SKM-1 (cell line): ENCODE measurements around the gene RNF187.

Source experiments
- DNase-seq: peaks from one replicate; lab custom pipeline; 2025; ENCODE audit not compliant: unreplicated experiment; lab: John Stamatoyannopoulos, UW

RNF187 gene

DNA sequence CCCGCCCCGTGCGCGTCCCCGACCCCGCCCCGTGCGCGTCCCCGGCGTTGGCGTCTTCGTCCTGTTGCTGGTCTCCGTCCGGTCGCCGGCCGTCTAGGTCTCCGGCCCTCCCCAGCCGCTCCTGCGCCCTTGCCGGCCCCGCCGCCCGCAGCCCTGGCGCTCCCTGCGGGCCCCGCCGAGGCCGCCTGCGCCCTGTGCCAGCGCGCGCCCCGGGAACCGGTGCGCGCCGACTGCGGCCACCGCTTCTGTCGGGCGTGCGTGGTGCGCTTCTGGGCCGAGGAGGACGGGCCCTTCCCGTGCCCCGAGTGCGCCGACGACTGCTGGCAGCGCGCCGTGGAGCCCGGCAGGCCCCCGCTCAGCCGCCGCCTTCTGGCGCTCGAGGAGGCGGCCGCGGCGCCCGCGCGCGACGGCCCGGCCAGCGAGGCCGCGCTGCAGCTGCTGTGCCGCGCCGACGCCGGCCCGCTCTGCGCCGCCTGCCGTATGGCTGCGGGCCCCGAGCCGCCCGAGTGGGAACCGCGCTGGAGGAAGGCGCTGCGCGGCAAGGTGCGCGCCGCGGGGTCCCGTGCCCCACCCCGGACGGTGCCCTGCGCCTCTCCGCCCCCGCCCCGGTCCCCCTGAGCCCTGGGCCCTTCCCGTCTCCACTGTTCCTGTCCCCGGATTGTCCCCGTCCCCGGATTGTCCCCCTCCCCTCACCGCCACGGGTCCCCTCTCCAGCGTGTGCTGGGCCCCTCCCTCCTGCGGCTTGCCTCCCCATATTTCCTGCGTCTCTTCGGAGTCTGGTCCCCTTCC lies at the start of gene RNF187:
TSS of gene RNF187 (plus strand) at position 47 of the 789 bp plus-strand sequence.
- no peak for DNase-seq

DNA sequence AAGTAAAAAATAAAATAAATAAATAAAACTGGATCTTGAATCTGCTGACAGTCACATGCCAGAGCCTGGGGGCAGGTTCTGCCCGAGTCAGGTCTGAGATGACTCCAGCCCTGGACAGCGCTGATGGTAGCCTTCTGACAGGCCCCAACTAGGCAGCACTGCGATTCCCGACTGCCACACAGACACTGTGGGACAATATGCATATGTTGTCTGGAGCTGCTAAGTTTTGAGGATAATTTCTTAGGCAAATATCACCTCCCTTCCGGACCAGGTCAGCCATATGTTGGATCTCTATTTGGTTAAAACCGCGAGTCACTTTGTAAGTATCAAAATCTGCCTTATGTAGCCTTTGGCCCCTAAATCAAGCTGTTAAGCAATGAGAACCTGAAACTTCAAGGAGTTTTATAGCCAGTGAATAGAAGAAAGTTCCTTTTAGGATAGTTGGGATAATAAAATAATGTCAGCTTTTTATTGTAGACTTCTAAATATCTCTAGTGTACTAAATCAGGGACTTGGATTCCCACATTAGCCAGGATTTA lies 49.7 kb upstream of the RNF187 start:
- DNase-seq = no peak

DNA sequence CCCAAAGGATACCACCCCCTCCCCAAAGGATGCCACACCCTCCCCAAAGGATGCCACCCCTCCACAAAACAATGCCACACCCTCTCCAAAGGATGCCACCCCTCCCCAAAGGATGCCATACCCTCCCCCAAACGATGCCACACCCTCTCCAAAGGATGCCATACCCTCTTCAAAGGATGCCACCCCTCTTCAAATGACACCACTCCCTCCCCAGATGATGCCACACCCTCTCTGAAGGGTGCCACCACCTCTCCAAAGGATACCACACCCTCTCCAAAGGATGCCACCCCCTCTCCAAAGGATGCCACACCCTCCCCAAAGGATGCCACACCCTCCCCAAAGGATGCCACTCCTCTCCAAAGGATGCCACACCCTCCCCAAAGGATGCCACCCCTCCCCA lies 48.9 kb upstream of the RNF187 start:
- DNase-seq = no peak

DNA sequence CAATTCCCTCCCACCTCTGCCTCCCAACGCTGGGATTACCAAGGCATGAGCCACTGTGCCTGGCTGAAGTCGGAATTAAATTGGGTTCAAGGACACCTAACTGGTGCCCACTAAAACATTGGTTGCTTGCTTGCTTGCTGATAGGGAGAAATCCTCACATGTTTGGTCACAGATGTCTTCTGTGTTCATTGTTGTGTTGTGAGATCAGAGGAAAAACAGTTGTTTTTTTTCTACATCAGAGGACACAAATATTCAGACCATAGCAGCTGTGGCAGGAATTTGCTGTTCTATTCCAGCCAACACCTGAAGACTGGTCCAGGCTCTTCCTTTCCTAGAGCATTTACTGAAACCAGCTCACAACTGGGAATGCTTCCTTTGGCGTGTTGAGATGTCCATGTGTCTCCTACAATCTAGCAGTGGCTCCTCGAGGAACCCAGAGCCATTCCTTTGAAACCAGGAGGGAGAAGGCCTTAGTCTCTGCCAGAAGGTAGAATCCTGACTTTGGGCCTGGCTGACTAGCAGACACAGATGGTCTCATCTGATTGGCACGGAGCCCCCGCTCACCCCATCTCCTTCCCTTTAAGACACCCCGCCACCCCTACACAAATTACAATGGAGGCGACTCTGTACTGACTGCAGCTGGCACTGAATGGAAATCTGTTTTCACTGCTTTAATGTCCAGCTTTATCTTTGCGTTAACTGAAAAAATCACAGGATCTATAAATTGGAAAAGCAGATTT lies 46.3 kb upstream of the RNF187 start:
- DNase-seq = no peak

DNA sequence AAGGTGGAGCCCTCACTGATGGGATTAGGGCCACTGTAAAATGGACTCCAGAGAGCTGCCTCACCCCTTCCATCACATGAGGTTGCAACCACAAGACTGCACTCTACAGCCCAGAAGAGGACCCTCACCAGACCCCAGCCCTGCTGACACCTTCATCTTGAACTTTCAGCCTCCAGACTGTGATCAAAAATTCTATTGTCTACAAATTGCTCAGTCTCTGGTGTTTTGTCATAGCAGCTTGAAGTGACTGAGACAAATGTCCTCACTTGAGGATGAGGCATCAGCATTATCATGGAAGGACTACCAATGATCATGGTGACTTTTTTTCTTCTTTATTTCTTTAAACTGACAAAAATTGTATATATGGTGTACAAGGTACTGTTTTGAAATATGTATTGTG lies 43.8 kb upstream of the RNF187 start:
- no peak for DNase-seq

DNA sequence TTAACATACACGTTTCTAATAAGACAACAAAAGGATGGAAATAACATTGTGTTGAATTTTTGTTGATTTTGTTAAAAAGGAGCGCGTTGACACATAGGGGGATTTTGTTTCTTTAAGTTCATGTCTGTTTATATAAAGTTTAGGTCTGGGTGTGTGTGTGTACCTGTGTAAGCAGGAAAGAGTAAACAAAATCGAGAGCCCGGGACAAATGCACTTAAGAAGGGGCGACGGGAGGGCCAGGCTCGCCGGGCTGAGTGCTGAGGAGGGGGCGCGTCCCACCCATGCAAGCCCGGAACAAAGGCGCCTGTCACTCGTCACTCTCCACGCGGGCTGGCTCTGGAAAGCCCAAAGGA lies 41.7 kb upstream of the RNF187 start:
- DNase-seq = no peak

DNA sequence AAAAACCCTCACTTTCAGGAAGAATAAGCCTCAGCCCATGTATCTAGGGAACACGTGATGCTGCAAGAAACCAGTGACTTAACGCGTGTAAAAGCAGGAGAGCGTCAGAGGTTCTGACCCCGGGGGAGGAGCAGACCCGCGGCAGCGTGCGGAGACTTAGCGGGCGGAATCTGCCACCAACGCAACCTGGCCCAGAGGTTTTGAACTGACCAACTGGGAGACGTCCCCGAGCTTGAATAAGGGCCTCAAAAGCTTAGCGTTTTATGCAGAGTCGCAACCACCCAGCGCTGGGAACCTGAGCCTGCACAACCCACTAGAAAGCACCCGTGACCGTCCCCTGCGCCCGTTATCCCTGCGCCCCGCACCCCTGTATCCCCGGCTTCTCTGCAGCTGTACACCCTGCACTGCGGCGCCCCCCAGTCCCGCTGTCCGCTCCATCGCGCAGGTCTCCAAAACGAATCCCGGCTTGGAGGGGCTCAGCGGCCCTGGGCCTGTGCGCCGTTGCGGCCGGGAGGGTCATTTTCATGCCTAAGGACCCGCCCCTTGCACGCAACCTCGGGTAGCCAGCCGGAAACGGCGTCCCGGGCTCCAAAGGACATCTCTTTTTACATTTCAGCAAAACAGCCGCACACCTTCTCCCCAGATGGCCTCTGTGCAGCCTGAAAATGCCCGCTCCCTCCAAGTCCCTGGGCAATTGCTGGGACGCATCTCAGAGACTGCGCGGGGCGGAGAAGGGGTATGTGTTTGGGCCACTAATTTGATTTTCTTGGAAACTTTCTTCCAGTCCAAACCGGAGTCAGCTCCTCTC lies 41.1 kb upstream of the RNF187 start:
- no peak for DNase-seq

DNA sequence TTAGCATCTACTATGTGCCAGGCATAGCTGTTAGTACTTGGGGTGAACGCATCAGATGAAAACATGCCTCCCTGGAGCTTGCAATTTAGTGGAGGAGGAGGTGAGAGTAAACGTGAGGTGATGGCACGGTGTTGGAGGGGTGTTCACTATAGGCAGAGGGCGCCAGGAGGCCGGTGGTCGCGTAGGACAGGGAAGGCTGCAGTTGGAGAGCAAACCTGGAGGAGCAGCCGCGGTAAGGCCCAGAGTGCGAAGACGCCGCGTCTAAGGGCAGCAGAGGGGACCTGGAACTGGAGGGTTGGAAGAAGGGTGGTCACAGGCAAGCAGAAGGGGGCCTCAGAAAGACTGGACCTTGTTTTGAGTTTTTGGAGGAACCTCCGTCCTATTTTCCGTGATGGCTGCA lies 40.3 kb upstream of the RNF187 start:
- no peak for DNase-seq

DNA sequence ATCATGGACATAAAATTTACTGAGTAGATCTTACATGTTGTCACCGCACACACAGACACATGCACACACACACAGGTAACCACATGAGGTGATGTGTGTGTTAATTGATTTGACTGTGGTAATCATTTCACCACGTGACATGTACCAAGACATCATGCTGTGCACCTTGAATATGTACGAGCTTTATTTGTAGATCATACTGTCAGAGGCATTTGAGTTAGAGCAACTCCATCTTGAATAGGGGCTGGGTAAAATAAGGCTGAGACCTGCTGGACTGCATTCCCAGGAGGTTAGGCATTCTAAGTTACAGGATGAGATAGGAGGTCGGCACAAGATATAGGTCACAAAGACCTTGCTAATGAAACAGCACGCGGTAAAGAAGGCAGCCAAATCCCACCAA lies 38.8 kb upstream of the RNF187 start:
- no peak for DNase-seq

DNA sequence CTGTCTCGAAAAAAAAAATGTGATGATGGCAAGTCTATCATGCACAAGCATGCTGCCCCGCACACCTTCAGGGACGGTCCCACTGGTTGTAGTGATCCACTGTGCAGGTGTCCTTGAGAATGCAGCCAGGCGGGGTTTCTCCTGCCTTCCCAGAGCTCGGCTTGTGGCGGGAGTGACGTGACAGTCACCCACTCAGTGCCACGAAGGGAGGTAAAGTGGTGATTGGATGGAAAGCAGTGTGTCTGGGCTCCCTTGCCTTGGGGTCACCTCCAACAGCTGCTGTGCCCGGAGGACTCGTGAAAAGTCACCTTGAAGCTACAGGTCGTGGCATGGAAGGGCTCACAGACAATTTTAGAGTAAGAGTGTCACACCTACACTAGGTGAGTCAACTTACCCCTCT lies 37.0 kb upstream of the RNF187 start:
- DNase-seq = no peak

DNA sequence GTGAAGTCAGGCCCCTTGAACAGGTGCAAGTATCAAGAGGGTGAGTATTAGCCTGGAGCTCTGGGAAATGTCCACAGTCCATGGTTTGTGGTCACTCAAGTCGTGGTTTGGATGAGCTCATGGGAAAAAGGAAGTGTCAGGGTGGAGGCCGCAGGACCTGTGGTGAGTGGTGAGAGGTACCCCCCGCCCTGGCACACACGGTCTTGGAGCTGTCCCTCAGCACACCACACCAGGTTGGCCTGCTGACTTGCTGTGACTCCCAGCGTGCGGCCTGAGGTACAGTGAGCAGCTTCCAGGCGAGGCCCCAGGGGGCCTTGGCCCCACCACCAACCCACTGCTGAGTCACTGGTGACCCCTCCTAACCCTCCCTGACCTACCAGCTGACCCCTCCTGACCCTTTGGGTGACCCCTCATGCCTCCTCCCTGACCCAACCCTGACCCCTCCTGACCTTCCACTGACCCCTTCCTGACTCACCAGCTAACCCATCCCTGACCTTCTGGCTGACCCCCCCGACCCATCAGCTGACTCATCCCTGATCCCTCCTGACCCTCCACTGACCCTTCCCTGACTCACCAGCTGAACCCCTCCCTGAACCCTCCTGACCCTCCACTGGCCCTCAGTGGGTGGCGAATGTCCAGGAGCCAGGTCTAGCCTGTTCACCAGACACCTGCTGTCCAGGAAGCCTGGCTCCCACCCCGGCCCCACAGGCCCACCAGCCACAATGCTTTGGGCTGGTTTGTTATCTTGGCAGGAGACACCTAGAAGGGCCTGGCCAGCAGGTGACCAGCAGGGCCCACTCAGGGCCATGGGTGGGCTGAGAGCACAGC lies 34.8 kb upstream of the RNF187 start:
- peak; percentile 41 for DNase-seq

DNA sequence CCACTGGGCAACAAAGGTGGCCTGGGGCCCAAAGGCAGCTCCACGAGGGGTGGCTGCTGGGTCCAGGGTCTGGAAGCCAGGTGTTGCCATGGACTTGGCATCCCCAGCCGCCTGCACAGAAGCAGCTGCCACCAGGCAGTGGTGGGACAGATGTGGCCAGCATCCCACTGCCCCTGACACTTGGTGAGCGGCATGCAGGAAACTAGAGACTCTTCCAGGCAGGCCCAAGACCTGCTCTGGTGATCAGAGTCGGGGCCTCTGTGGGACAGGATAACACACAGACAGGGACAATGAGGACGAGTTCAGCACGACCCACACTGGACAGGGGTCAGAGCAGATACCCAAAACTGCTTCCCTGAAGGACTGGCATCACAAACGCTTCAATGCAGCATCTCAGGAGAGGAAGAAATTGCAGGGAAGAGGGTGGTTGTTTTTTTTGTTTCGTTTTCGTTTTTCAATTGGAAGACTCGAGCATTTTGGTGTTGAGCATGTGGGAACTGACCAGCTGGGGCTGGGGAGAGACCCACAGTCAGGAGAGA lies 34.1 kb upstream of the RNF187 start:
- DNase-seq = no peak

DNA sequence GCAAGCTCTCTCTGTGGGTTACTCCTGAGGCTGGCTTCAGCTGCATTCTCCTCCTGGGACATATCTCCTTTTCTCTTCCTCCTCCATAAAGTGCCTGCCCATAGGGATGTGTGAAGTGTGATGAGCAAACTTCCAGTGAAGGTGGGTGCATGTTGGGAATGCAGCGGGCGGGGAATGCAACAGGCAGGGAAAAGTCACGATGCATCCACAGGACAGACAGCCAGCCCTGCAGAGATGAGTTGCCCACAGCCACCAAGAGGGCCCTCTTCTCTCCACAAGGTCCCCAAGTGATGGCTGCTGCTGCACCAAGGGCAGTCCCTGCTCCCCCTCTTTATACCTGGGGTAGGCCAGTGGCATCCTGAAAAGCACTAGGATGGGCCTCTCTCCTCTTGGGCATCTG lies 33.6 kb upstream of the RNF187 start:
- DNase-seq = no peak

DNA sequence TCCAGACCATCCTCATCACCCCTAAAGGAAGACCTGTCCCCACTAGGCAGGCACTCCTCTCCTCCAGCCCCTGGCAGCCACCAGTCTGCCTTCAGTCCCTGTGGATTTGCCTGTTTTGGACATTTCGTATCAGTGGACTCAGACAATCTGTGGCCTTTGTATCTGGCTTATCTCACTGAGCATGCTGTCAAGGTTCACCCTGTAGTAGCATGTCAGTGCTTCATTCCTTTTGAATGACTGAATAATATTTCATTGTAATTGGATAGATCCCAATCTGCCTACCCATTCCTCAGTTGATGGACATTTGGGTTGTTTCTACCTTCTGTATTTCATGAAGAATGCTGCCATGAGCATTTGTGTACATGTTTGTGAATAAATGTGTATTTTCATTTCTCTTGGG lies 32.9 kb upstream of the RNF187 start:
- DNase-seq = no peak

DNA sequence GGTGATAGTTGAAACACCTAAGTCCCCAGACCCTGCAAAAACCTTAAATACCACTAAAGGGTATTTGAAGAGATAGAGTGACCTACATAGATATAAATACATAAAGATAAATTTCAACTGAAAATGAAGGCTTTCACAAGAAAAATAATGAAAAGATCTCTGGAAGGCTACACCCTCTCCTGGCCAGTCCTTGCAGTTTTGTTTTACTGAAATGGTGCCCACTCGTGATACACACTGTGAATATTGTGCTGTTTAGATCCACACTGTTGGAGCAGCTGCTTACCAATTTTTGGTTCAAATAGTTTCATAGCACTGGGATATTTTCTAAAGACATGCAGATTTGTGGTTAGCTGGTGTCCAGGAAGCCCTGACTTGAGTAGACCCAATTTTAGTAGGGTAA lies 31.5 kb upstream of the RNF187 start:
- DNase-seq = no peak

DNA sequence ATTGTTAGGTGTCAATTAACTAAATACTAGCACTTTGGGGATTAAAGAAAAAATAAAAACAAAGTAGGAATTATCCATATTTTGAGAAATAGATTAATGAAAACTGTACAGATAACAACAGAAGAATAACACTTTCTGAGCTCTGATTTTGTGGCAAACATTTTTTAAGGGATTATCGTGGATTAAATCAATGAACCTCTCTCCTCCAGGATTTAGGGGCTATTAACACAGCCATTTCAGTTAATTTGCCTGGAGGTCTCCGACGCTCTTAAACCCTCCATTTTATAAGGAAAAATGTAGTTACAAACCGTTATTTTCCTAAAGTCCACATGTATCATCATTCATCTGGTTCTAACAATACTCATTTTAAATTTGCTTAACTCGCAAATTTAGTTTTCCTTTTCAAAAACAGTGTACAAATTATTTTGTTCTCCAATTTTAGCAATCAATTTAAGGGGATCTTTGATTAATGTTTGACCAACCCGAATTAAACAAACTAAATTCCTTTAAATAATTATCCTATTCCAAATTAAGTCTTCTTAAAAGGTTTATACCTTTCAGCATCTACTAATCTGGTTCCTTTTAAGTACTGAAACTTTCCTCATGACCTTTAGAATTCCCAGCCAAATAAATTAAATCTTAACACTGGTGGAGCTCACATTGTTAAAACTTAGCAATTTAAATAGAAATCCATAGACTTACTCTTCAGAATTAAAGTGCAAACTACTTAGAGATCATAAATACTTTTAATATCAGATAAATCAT lies 30.7 kb upstream of the RNF187 start:
- DNase-seq = no peak

DNA sequence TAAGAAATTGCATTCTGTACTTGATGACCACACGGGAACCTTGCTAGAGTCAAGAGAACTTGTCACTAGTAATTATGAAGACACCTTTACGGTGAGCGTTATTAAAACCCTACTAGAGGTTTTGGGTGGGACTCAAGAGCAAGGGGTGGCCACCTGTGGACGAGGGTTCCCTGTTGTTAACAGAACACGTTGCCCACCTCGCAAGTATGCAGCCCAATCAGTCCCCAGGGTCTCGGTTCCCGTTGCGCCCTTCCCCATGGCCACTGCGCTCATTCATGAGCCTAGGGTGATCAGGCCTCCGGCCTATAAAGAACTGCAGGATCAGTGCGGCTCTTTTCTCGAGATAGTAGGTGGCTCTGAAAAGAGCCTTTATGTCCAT lies 30.2 kb upstream of the RNF187 start:
- no peak for DNase-seq

DNA sequence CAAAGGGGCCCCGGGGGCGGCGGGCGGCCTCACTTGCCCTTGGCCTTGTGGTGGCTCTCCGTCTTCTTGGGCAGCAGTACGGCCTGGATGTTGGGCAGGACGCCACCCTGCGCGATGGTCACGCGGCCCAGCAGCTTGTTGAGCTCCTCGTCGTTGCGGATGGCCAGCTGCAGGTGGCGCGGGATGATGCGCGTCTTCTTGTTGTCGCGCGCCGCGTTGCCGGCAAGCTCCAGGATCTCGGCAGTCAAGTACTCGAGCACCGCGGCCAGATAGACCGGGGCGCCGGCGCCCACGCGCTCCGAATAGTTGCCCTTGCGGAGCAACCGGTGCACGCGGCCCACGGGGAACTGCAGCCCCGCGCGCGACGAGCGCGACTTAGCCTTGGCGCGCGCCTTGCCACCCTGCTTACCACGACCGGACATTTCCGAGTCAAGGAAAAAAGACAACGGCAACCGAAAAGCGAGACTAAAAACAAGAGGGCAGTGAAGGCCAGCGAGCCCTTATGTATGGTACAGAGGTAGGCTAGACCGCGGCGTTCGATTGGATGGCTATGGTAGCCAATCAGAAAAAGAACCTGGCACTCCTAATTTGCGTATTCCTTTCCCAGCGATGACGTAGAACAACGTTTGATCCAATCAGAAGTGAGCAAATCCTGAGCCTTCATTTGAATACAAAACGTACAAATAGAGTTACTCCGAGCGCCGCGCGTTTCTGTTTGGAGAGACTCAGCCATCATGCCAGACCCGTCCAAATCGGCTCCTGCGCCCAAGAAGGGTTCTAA lies 29.6 kb upstream of the RNF187 start:
- DNase-seq = peak; percentile 99
